DND-41 (cell line): ENCODE results near the gene LSM4.

Source experiments
- ATAC-seq: fragments of 200-7000 bp; cut with Tn5 transposase; 3 replicates; pipeline ENCODE4 v1.9.1; 2021; ENCODE audit warnings: low read depth; ENCODE audit not compliant: insufficient read depth
- DNase-seq: peaks from one replicate; pipeline ENCODE4 v3.0.0-alpha.2; 2020
- H2AFZ ChIP-seq: 2 replicates; pipeline ENCODE4 v1.6.0; 2012; ENCODE audit warnings: low read depth, low read length
- H3K27ac ChIP-seq: 2 replicates; pipeline ENCODE4 v1.5.1; 2012; ENCODE audit warnings: low read length, inconsistent platforms
- H3K27me3 ChIP-seq: fragments of 200-600 bp; sonication (generic); 2 replicates; pipeline ENCODE4 v1.6.0; 2012; ENCODE audit warnings: low read length, mild to moderate bottlenecking, inconsistent platforms; ENCODE audit not compliant: insufficient read depth, poor library complexity
- H3K36me3 ChIP-seq: 2 replicates; pipeline ENCODE4 v1.5.1; 2012; ENCODE audit warnings: low read length, inconsistent platforms; ENCODE audit not compliant: insufficient read depth
- H3K4me1 ChIP-seq: 2 replicates; pipeline ENCODE4 v1.5.1; 2012; ENCODE audit warnings: mild to moderate bottlenecking, low read length; ENCODE audit not compliant: insufficient read depth
- H3K4me2 ChIP-seq: 2 replicates; pipeline ENCODE4 v1.6.0; 2012; ENCODE audit warnings: mild to moderate bottlenecking, moderate library complexity, low read length, inconsistent platforms; ENCODE audit not compliant: insufficient read depth
- H3K4me3 ChIP-seq, 2 experiments: fragments of 200-600 bp in 1 of 2; shearing (Covaris generic) in 1 of 2; 2 replicates each; pipeline ENCODE4 v1.5.1; 2012 to 2016; ENCODE audit warnings: inconsistent platforms in 2 of 2, low read length in 2 of 2, mild to moderate bottlenecking in 2 of 2, low read depth in 1 of 2, moderate library complexity in 1 of 2
- H3K79me2 ChIP-seq: 2 replicates; pipeline ENCODE4 v1.6.0; 2012; ENCODE audit warnings: low read length, inconsistent platforms; ENCODE audit not compliant: insufficient read depth
- H3K9ac ChIP-seq: 2 replicates; pipeline ENCODE4 v1.6.0; 2012; ENCODE audit warnings: low read depth, mild to moderate bottlenecking, inconsistent platforms, low read length, moderate library complexity
- H3K9me3 ChIP-seq: 2 replicates; pipeline ENCODE4 v1.5.1; 2012; ENCODE audit warnings: low read length, moderate library complexity, mild to moderate bottlenecking, inconsistent platforms; ENCODE audit not compliant: insufficient read depth, severe bottlenecking
- H4K20me1 ChIP-seq: 2 replicates; pipeline ENCODE4 v1.6.0; 2012; ENCODE audit warnings: low read length; ENCODE audit not compliant: insufficient read depth
- EZH2 ChIP-seq: IDR thresholded peaks from 3 replicates; pipeline ENCODE4 v1.6.1; 2012; ENCODE audit warnings: borderline replicate concordance, low read depth, mild to moderate bottlenecking, moderate library complexity, low read length, inconsistent platforms; ENCODE audit not compliant: severe bottlenecking
- TF ChIP-seq, protein P1 (sequence below): IDR thresholded peaks from 2 replicates; pipeline ENCODE4 v1.5.1; 2012; ENCODE audit warnings: borderline replicate concordance, low read length, moderate library complexity, mild to moderate bottlenecking; ENCODE audit not compliant: poor library complexity, severe bottlenecking; ENCODE audit errors: extremely low read depth

LSM4 gene

DNA sequence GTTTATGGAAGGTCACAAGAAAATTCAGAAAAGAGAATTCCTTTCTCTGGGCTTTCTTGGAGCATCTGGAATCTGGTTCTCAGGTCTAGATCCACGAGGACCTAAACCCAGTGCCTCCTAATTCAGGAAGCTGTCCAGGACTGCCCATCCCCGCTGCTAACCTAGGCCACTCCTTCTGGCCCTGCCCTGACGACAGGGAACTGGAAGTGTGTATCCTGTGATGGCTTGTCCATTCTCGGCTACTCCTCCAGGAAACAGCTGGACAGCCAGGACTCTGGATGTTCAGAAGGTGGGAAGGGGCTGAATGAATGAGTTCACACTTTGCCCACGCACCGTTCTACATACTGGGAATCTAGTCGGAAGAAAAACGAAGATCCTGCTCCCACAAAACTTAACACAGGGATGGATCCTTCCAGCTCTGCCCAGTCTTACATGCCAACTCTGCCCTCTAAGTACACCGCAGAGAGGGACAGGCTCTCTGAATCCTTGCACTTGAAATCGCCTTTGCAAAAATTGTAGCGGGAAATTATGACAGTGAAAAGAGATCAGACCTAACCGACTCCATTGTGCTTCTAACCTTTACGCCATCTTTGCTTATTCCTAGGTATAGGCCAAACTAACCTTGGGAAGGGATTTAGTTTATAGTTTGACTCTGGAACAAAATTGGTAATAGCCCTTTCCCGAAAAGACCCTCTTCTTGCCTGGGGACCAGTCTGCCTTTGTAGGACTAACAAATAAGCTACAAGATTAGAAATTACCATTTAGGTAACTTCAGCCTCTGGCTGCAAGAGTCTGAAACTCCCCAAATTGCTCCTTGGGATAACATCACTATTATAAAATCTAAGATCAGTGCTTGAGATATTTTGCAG lies 1.8 kb downstream of the LSM4 start:
- Histone ChIP-seq H3K9me3 (no peaks in the 10 kb centered on the region), H3K4me3 (peak overlapping the region in 1 of 2 experiments; percentile 87; a peak in 2 of 4 replicates), H4K20me1 (peaks cover 34% of the 10 kb centered on the region), H3K79me2 (peaks cover 64% of the 10 kb centered on the region), H3K27ac (peak overlapping the region; percentile 95), H3K27me3 (no peaks in the 10 kb centered on the region), H3K4me1 (peaks cover 51% of the 10 kb centered on the region), H3K9ac (peak overlapping the region; percentile 99), H2AFZ (no peak overlapping the region), H3K4me2 (peak overlapping the region; percentile 87), H3K36me3 (peaks cover 33% of the 10 kb centered on the region)
- no peak for DNase-seq
- no peak for ATAC-seq
- TF ChIP-seq, protein P1, sequence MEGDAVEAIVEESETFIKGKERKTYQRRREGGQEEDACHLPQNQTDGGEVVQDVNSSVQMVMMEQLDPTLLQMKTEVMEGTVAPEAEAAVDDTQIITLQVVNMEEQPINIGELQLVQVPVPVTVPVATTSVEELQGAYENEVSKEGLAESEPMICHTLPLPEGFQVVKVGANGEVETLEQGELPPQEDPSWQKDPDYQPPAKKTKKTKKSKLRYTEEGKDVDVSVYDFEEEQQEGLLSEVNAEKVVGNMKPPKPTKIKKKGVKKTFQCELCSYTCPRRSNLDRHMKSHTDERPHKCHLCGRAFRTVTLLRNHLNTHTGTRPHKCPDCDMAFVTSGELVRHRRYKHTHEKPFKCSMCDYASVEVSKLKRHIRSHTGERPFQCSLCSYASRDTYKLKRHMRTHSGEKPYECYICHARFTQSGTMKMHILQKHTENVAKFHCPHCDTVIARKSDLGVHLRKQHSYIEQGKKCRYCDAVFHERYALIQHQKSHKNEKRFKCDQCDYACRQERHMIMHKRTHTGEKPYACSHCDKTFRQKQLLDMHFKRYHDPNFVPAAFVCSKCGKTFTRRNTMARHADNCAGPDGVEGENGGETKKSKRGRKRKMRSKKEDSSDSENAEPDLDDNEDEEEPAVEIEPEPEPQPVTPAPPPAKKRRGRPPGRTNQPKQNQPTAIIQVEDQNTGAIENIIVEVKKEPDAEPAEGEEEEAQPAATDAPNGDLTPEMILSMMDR, result no peak
- TF ChIP-seq EZH2, result no peak

DNA sequence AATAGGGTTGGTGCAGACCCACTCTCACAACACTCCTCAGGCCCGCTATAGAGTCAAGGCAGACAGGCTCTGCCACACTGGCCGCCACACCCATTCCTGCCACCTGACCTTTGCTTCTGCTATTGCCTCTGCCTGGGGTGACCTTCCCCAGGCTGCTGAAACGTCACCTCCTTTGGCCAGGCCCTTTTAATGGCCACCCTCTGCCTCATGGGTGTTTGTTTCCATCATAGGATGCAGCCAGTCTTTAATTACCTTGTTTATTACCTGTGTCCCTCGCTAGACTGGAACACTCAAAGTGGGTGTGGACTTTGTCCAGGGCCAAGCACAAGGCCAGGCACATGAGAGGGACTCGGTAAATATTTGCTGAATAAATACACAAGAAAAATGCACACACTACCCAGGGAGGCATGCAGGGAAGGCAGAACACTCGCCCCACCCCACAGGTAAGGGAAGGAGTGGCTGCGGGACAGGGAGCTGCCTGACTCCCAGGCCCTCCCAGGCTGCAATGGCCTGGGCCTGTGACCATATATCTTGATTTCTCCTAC lies 3.2 kb downstream of the LSM4 start:
- peaks cover 76% of the 10 kb centered on the region for H3K79me2 ChIP-seq
- no peaks in the 10 kb centered on the region for H3K9me3 ChIP-seq
- peaks cover 51% of the 10 kb centered on the region for H3K4me1 ChIP-seq
- no peak for DNase-seq
- no peak overlapping the region for H3K4me3 ChIP-seq
- no peaks in the 10 kb centered on the region for H3K27me3 ChIP-seq
- ATAC-seq, result no peak
- peaks cover 45% of the 10 kb centered on the region for H3K36me3 ChIP-seq
- TF ChIP-seq, protein P1, result no peak
- no peak for TF ChIP-seq EZH2
- no peak overlapping the region for H2AFZ ChIP-seq
- peaks cover 34% of the 10 kb centered on the region for H4K20me1 ChIP-seq
- peak overlapping the region; percentile 44 for H3K27ac ChIP-seq
- 0 out of 2 replicates have a peak overlapping the region, but pooled peaks have one; percentile 11 for H3K9ac ChIP-seq
- peak overlapping the region; percentile 87 for H3K4me2 ChIP-seq

DNA sequence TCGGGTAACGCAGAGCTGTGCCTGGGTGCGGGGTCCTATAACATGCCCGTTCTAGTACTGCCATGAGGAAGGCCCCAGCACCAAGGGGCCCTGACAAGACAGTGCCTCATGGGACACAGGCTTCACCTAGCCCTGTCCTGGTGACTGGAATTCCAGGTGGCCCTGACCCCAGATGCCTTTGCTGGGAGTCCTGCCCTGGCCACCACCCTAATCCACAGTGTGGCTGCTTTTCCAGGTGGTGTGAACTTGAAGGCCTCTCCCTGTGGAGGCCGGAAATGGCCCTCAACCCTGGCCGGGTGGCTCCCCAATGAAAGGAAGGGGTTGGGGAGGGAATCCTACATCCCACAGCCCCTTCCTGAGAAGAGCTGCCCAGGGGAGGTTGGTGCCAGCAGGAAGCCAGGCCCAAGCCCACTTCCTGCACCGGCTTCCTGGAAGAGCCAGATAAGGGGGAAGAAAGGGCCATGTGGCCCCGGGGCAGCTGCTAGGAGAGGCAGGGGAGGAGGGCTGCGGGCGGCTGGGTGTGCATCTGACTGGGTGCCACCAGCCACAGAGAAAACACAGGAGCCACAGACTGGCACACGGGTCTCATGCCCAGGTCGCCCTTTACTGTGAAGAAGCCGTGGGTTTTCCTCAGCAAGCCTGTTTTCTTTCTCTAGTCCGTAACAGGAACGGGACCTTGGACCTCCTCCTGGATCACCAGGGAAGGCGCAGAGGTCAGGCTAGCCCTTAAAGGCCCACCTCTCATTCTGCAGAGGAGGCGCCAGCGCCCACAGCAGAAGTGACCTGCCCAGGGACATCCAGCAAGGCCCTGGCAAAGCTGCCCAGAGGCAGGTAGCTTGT lies 4.7 kb downstream of the LSM4 start:
- no peak overlapping the region for H3K4me3 ChIP-seq
- peak overlapping the region; percentile 75 for H3K27ac ChIP-seq
- peaks cover 60% of the 10 kb centered on the region for H3K36me3 ChIP-seq
- H3K79me2 ChIP-seq, result peaks cover 84% of the 10 kb centered on the region
- H4K20me1 ChIP-seq, result peaks cover 37% of the 10 kb centered on the region
- H3K9ac ChIP-seq, result peak overlapping the region; percentile 31
- peak overlapping the region; percentile 32; the same call in 1 of the 2 replicates for H3K4me2 ChIP-seq
- H2AFZ ChIP-seq, result no peak overlapping the region
- no peaks in the 10 kb centered on the region for H3K9me3 ChIP-seq
- H3K4me1 ChIP-seq, result peaks cover 40% of the 10 kb centered on the region
- no peaks in the 10 kb centered on the region for H3K27me3 ChIP-seq
- no peak for TF ChIP-seq EZH2
- TF ChIP-seq, protein P1, result no peak
- ATAC-seq (peak; percentile 47), DNase-seq (peak; percentile 81)
